ENCODE measurements around the gene IFITM1.

- TF ChIP-seq EP300 (conservative IDR thresholded peaks at IDR 0.05; ENCODE audit: poor library complexity, severe bottlenecking) (no peak), CTCF (IDR thresholded peaks at IDR 0.05; ENCODE audit: poor library complexity, severe bottlenecking) (no peak), TAF1 (IDR thresholded peaks at IDR 0.05; ENCODE audit: low read depth) (no peak)
These were observed 19.8 kb upstream of the IFITM1 start for GRCh38 chr11:293852-294661.

Measured in neural cell (in vitro differentiated cells).